Endothelial cell of umbilical vein (primary cell): Measurements from ENCODE around the gene PTTG1IP2. TPM values are rescaled to one million over a fixed set of nuclear protein-coding genes. Genes with fewer than 3 reads are reported as not detected.

Experiments
- BruUV-seq: library from RNA; stranded (reverse); fragments of 400-500 nt; replicated peaks from 2 replicates; lab custom pipeline; 2021; lab: Mats Ljungman, UMichigan
- CTCF ChIA-PET: fragments of 300-600, 350-600 bp; sonication (Branson Sonifier 250); formaldehyde crosslinking; loops from one replicate; lab custom pipeline; 2021; ENCODE audit warnings: antibody characterized with exemption, inconsistent platforms; lab: Charles Lee
- POLR2A ChIA-PET: fragments of 300-600, 350-600 bp; sonication (Branson Sonifier 250); formaldehyde crosslinking; loops from one replicate; lab custom pipeline; 2021; ENCODE audit warnings: antibody characterized with exemption, inconsistent platforms; lab: Charles Lee
- DNase-seq: peaks from one replicate; pipeline ENCODE4 v3.0.0-alpha.2; 2011; ENCODE audit warnings: low read depth, low spot score
- FAIRE-seq: peaks from 2 replicates; lab custom pipeline; 2011; peaks lifted over from hg19 to GRCh38; lab: Jason Lieb, UNC
- H2AFZ ChIP-seq: 2 replicates; pipeline ENCODE4 v1.6.0; 2012; ENCODE audit warnings: low read depth, low read length, control low read depth, inconsistent platforms
- H3K27ac ChIP-seq: 2 replicates; pipeline ENCODE4 v1.5.1; 2011; ENCODE audit warnings: low read depth, mild to moderate bottlenecking, control low read depth, low read length, moderate library complexity; ENCODE audit not compliant: insufficient read depth
- H3K27me3 ChIP-seq, 2 experiments: 2 replicates each; pipeline versions ENCODE4 v1.6.0 to v1.6.1; 2011; ENCODE audit warnings: low read length in 2 of 2, mixed read lengths in 1 of 2; ENCODE audit not compliant: control insufficient read depth in 2 of 2, insufficient read depth in 2 of 2
- H3K36me3 ChIP-seq, 2 experiments: 2 replicates in 1 of 2; 3 replicates in 1 of 2; pipeline ENCODE4 v1.5.1; 2011; ENCODE audit warnings: low read length in 2 of 2, mild to moderate bottlenecking in 1 of 2, moderate library complexity in 1 of 2; ENCODE audit not compliant: control insufficient read depth in 2 of 2, insufficient read depth in 2 of 2; ENCODE audit errors: extremely low read depth in 1 of 2
- H3K4me1 ChIP-seq: 3 replicates; pipeline ENCODE4 v1.5.1; 2011; ENCODE audit warnings: mild to moderate bottlenecking, low read length; ENCODE audit not compliant: control insufficient read depth, insufficient read depth; ENCODE audit errors: extremely low read depth
- H3K4me2 ChIP-seq: 2 replicates; pipeline ENCODE4 v1.6.1; 2011; ENCODE audit warnings: low read length, control low read depth, mixed read lengths; ENCODE audit not compliant: insufficient read depth
- H3K4me3 ChIP-seq, 3 experiments: fragments of 200-600 bp in 1 of 3; sonication (generic), shearing (Covaris generic) in 1 of 3; replicated peaks in 1 of 3; 2 replicates each; pipeline ENCODE4 v1.5.1; 2011 to 2016; ENCODE audit warnings: control low read depth in 3 of 3, low read length in 3 of 3, mild to moderate bottlenecking in 2 of 3, inconsistent platforms in 1 of 3, low read depth in 1 of 3, moderate library complexity in 1 of 3; ENCODE audit not compliant: insufficient read depth in 1 of 3
- H3K79me2 ChIP-seq: 2 replicates; pipeline ENCODE4 v1.6.0; 2012; ENCODE audit warnings: low read length, inconsistent platforms; ENCODE audit not compliant: control insufficient read depth, insufficient read depth
- H3K9ac ChIP-seq: replicated peaks from 2 replicates; pipeline ENCODE3; 2011; ENCODE audit warnings: low read length, control low read depth; ENCODE audit not compliant: insufficient read depth; ENCODE audit errors: extremely low read depth
- H3K9me1 ChIP-seq: replicated peaks from 3 replicates; pipeline ENCODE4 v1.6.0; 2011; ENCODE audit warnings: mild to moderate bottlenecking, low read length; ENCODE audit not compliant: control insufficient read depth, insufficient read depth; ENCODE audit errors: extremely low read depth
- H3K9me3 ChIP-seq: replicated peaks from 2 replicates; pipeline ENCODE4 v1.5.1; 2012; ENCODE audit warnings: low read length, inconsistent platforms; ENCODE audit not compliant: control insufficient read depth, insufficient read depth
- H4K20me1 ChIP-seq: replicated peaks from 2 replicates; pipeline ENCODE3; 2011; ENCODE audit warnings: mild to moderate bottlenecking, low read length; ENCODE audit not compliant: control insufficient read depth, insufficient read depth; ENCODE audit errors: extremely low read depth
- EZH2 ChIP-seq: IDR thresholded peaks from 2 replicates; pipeline ENCODE4 v1.6.1; 2012; ENCODE audit warnings: borderline replicate concordance, low read depth, mild to moderate bottlenecking, moderate library complexity, low read length, inconsistent platforms; ENCODE audit not compliant: severe bottlenecking
- JUN ChIP-seq: IDR thresholded peaks from 2 replicates; pipeline ENCODE4 v1.6.1; 2011; ENCODE audit warnings: borderline replicate concordance, low read depth; ENCODE audit not compliant: insufficient read length, insufficient read depth
- MYC ChIP-seq: IDR thresholded peaks from one replicate; pipeline ENCODE4 v1.6.1; 2011; ENCODE audit warnings: mild to moderate bottlenecking, low read depth, low read length
- POLR2A ChIP-seq: IDR thresholded peaks from 2 replicates; pipeline ENCODE4 v1.6.1; 2012; ENCODE audit warnings: low read depth, mild to moderate bottlenecking, control low read depth, low read length
- dilution Hi-C: fragments of 300-500 bp; cut with MboI; formaldehyde crosslinking; loops from one replicate; pipeline ENCODE4 v1.15.0; 2019; ENCODE audit warnings: low sequenced_read_pairs; ENCODE audit not compliant: extremely low pct_ligation_motif_present
- intact Hi-C: fragments of 100-400 bp; cut with micrococcal nuclease; formaldehyde crosslinking; loops from one replicate; pipeline ENCODE4 v1.10.0; 2022
- polyA plus RNA-seq, 4 experiments: library from polyadenylated mRNA; depleted of rRNA in 3 of 4; stranded (reverse) in 3 of 4; unstranded in 1 of 4; fragments of >200 nt; gene quantifications; 2 replicates each; pipeline versions ENCODE4 v1.2.1 to v1.2.3, GENCODE V29; 2011 to 2012; ENCODE audit warnings: missing spikeins in 1 of 4
- total RNA-seq: library from RNA; stranded (reverse); gene quantifications from 2 replicates; pipeline ENCODE4 v1.2.3, GENCODE V29; 2021
- TF ChIP-seq, protein P1 (sequence below), 2 donors: IDR thresholded peaks; 1 replicate in 1 of 2; 2 replicates in 1 of 2; pipeline ENCODE4 v1.5.1; 2011; ENCODE audit warnings: low read length in 2 of 2, mild to moderate bottlenecking in 2 of 2, moderate library complexity in 2 of 2, control low read depth in 1 of 2, inconsistent platforms in 1 of 2, low read depth in 1 of 2; ENCODE audit not compliant: insufficient read depth in 1 of 2; ENCODE audit errors: extremely low read depth in 1 of 2

PTTG1IP2 gene
- total and polyA plus RNA-seq, 2 donors (not counting 3 experiments of a cell fraction or from before 2014, with no cell fraction given), result not detected

DNA sequence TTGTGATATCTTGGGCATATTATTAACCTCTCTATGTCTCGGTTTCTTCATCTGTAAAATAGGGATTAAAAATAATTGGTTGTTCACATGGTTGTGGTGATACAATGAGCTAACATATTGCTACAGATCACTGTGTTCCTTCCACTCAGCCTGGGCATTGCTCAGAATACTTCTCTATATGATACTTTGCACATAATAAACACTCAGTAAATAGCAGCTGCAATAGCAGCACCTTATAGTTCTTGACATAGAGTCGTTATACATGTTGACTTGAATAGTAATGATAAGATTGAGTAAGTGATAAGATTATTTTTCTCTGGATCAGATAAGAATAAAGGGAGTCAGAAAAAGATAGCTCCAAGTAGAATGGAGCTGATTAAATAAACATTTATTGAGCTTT, 42.3 kb downstream of the PTTG1IP2 start:
- no peak for DNase-seq
- Histone ChIP-seq H3K27ac (no peak overlapping the region), H3K9me3 (no peaks in the 10 kb centered on the region), H3K79me2 (no peaks in the 10 kb centered on the region), H3K4me2 (no peak overlapping the region), H3K9ac (no peak overlapping the region), H4K20me1 (no peaks in the 10 kb centered on the region), H3K4me3 (no peak overlapping the region), H3K9me1 (no peaks in the 10 kb centered on the region), H3K4me1 (no peaks in the 10 kb centered on the region), H2AFZ (no peak overlapping the region), H3K27me3 (peaks cover 0 to 5% of the 10 kb centered on the region in 2 experiments), H3K36me3 (no peaks in the 10 kb centered on the region)
- POLR2A ChIA-PET, result no interaction called here
- dilution Hi-C loops (no loop called here), intact Hi-C loops (no loop called here)
- BruUV-seq, result no TSS peak
- TF ChIP-seq, protein P1, sequence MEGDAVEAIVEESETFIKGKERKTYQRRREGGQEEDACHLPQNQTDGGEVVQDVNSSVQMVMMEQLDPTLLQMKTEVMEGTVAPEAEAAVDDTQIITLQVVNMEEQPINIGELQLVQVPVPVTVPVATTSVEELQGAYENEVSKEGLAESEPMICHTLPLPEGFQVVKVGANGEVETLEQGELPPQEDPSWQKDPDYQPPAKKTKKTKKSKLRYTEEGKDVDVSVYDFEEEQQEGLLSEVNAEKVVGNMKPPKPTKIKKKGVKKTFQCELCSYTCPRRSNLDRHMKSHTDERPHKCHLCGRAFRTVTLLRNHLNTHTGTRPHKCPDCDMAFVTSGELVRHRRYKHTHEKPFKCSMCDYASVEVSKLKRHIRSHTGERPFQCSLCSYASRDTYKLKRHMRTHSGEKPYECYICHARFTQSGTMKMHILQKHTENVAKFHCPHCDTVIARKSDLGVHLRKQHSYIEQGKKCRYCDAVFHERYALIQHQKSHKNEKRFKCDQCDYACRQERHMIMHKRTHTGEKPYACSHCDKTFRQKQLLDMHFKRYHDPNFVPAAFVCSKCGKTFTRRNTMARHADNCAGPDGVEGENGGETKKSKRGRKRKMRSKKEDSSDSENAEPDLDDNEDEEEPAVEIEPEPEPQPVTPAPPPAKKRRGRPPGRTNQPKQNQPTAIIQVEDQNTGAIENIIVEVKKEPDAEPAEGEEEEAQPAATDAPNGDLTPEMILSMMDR (IDR thresholded peaks at IDR 0.05; ENCODE audit: extremely low read depth in 1 of 2, insufficient read depth in 1 of 2, low read depth in 1 of 2, low read length in 2 of 2), result no peak
- TF ChIP-seq POLR2A (no peak), EZH2 (no peak), MYC (no peak)
- FAIRE-seq, result no peak
- CTCF ChIA-PET, result interaction anchor here (1.3 to 1.9 kb wide), 3 partner anchors 10 to 56 kb away, joined by 3 to 11 read pairs (median 4); no protein-coding TSS in a partner anchor

- H3K9ac ChIP-seq, result no peak overlapping the region
- no TSS peak for BruUV-seq
- H3K27ac ChIP-seq, result no peak overlapping the region
- dilution Hi-C loops (no loop called here), intact Hi-C loops (no loop called here)
- H4K20me1 ChIP-seq, result no peaks in the 10 kb centered on the region
- peaks cover 0 to 5% of the 10 kb centered on the region in 2 experiments for H3K27me3 ChIP-seq
- TF ChIP-seq, protein P1 (IDR thresholded peaks at IDR 0.05; ENCODE audit: extremely low read depth in 1 of 2, insufficient read depth in 1 of 2, low read depth in 1 of 2, low read length in 2 of 2), result no peak
- TF ChIP-seq JUN, result no peak
- H3K79me2 ChIP-seq, result no peaks in the 10 kb centered on the region
- DNase-seq (no peak), FAIRE-seq (no peak)
- ChIA-PET POLR2A (no interaction called here), CTCF (interaction anchor here (1.3 to 1.9 kb wide), 3 partner anchors 8 to 58 kb away, joined by 3 to 11 read pairs (median 4); no protein-coding TSS in a partner anchor)
- H3K4me3 ChIP-seq, result no peak overlapping the region
- no peaks in the 10 kb centered on the region for H3K4me1 ChIP-seq
- H2AFZ ChIP-seq, result no peak overlapping the region
- H3K36me3 ChIP-seq, result no peaks in the 10 kb centered on the region
- no peaks in the 10 kb centered on the region for H3K9me3 ChIP-seq
- no peak overlapping the region for H3K4me2 ChIP-seq
- H3K9me1 ChIP-seq, result no peaks in the 10 kb centered on the region
Measured at GRCh38 chr7:90512821-90513254, 43.4 kb downstream of the PTTG1IP2 start.
